Measurements from ENCODE around the gene MYO5A. TPM values are rescaled to one million over a fixed set of nuclear protein-coding genes. Genes with fewer than 3 reads are reported as not detected.

MYO5A gene
- total RNA-seq, 1 experiment from 2014 or later: 21.8 TPM

GRCh38 chr15:52343831-52344230 lies 184.8 kb downstream of the MYO5A start:
- H2AK5ac ChIP-seq (ENCODE audit: insufficient read length, low read length): no peak overlapping the region
- no peak overlapping the region for H3K14ac ChIP-seq (ENCODE audit: insufficient read depth, low read length)
- H3K27me3 Mint-ChIP-seq (ENCODE audit: low read depth): no peaks in the 10 kb centered on the region
- H2AFZ ChIP-seq (ENCODE audit: low read length): no peak overlapping the region
- H3K4me1 ChIP-seq (ENCODE audit: insufficient read depth, low read length): no peaks in the 10 kb centered on the region; the same call in 1 of the 2 replicates
- H3K27me3 ChIP-seq (ENCODE audit: insufficient read depth, low read length): no peaks in the 10 kb centered on the region
- H2BK120ac ChIP-seq (ENCODE audit: low read depth, low read length, poor library complexity, severe bottlenecking): no peak overlapping the region
- H3T11ph ChIP-seq (ENCODE audit: low read length): no peak overlapping the region
- no peaks in the 10 kb centered on the region for H3K23me2 ChIP-seq (ENCODE audit: insufficient read length, low read depth, low read length, poor library complexity, severe bottlenecking)
- H3K4ac ChIP-seq (ENCODE audit: low read depth, low read length): no peak overlapping the region
- H3K27ac Mint-ChIP-seq: no peak overlapping the region
- no peaks in the 10 kb centered on the region for H3K79me1 ChIP-seq (ENCODE audit: insufficient read depth, low read depth, low read length, poor library complexity, severe bottlenecking)
- H4K5ac ChIP-seq (ENCODE audit: insufficient read length, low read depth, low read length): no peak overlapping the region
- H3K4me1 Mint-ChIP-seq: peaks cover 17 to 18% of the 10 kb centered on the region in 2 experiments
- DNase-seq: no peak
- H2BK5ac ChIP-seq (ENCODE audit: insufficient read length, low read length): no peak overlapping the region
- H3K9me3 ChIP-seq (ENCODE audit: control insufficient read depth, low read depth, low read length): no peaks in the 10 kb centered on the region
- H2BK15ac ChIP-seq (ENCODE audit: low read depth, low read length): no peak overlapping the region
- no peak overlapping the region for H3K23ac ChIP-seq (ENCODE audit: insufficient read length, low read depth, low read length)
- H3K9ac ChIP-seq (ENCODE audit: extremely low read depth, insufficient read length, low read length): no peak overlapping the region
- H3K4me2 ChIP-seq (ENCODE audit: insufficient read depth, insufficient read length, low read length): no peak overlapping the region
- no peak overlapping the region for H2BK12ac ChIP-seq (ENCODE audit: insufficient read length, low read depth, low read length)
- H3K27ac ChIP-seq (ENCODE audit: insufficient read length, low read depth, low read length): no peak overlapping the region
- H4K20me1 ChIP-seq (ENCODE audit: control insufficient read depth, insufficient read depth, insufficient read length): no peaks in the 10 kb centered on the region
- H3K18ac ChIP-seq (ENCODE audit: insufficient read length, low read depth, low read length): no peak overlapping the region
- H4K8ac ChIP-seq (replicated peaks; ENCODE audit: insufficient read length, low read depth, low read length): no peak overlapping the region
- no peaks in the 10 kb centered on the region for H3K9me3 Mint-ChIP-seq
- no peak overlapping the region for H4K91ac ChIP-seq (ENCODE audit: insufficient read length, low read depth, low read length)
- no peak overlapping the region for H3K56ac ChIP-seq (ENCODE audit: insufficient read length, low read depth, low read length)
- no peak overlapping the region for H3K4me3 Mint-ChIP-seq
- no peak for TF ChIP-seq CTCF (conservative IDR thresholded peaks at IDR 0.05)
- H2BK20ac ChIP-seq (ENCODE audit: low read depth, low read length, poor library complexity, severe bottlenecking): no peak overlapping the region
- WGBS (ENCODE audit: extremely low coverage, insufficient read length, low lambda C conversion rate): no CpG with 5 or more reads among the region's 3 CpGs
- 0 out of 7 replicates have a peak, but pooled peaks cover 0 to 6% (median 2%) of the 10 kb centered on the region in 3 experiments for H3K36me3 Mint-ChIP-seq (ENCODE audit: insufficient read depth in 1 of 3, low read depth in 3 of 3)
- H3K79me2 ChIP-seq (ENCODE audit: insufficient read depth, low read length): no peaks in the 10 kb centered on the region
